Daoy (cell line): ENCODE results near the gene SUGCT. TPM values are rescaled to one million over a fixed set of nuclear protein-coding genes. Genes with fewer than 3 reads are reported as not detected.
A peak's percentile ranks its signal among the peaks of the same experiment; 100 is the strongest.
"Not testable (repeated sequence)": the region's sequence is repeated elsewhere in the genome, so short reads cannot be mapped to it uniquely, and the experiment has no call there.

Source experiments
- DNase-seq: peaks from one replicate; pipeline ENCODE4 v3.0.0-alpha.2; 2015; ENCODE audit warnings: low read depth
- total RNA-seq: library from RNA; depleted of rRNA; stranded (reverse); fragments of >200 nt; shearing (Covaris generic); gene quantifications from 2 replicates; pipeline ENCODE4 v1.2.3, GENCODE V29; 2014

Gene SUGCT
- total RNA-seq, 1 experiment from 2014 or later: 11.8 TPM

- DNase-seq: no peak
Observed at GRCh38 chr7:40569326-40569725, 434.5 kb downstream of the SUGCT start.

- DNase-seq: peak; percentile 36
Observed at GRCh38 chr7:40570223-40570622, 435.4 kb downstream of the SUGCT start.

GRCh38 chr7:40571796-40572195 is 437.0 kb downstream of the SUGCT start:
- DNase-seq: peak; percentile 98

DNA sequence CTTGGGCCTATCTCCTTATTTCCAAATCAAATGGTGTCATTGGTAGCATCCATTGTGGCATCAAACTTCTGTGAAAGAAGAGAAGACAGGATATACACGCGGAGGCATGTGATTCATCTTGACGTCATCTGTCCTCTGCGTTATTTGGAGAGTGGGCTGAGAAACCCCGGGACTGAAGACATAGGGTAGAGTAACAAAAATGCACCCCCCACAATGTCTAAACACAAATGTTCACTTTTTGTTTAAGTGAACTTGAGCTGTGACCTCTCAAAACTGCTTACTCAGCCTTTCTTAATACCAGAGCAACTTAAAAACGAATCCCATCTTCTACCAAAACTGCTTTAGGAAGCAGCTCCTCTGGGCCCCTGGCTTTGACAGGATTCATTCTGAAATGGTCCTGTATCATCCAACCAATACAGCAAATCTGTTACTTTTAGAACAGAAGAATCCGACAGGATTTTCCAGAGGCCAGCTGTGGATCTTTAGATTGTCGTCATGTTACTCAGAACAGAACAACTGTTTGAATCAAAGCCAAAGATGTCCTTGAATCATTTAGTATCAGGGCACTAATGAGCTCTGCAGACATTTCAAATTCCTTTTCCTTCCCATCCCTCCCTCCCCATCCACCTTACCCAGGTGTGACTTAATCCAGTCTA is 438.1 kb downstream of the SUGCT start:
- peak; percentile 74 for DNase-seq

DNA sequence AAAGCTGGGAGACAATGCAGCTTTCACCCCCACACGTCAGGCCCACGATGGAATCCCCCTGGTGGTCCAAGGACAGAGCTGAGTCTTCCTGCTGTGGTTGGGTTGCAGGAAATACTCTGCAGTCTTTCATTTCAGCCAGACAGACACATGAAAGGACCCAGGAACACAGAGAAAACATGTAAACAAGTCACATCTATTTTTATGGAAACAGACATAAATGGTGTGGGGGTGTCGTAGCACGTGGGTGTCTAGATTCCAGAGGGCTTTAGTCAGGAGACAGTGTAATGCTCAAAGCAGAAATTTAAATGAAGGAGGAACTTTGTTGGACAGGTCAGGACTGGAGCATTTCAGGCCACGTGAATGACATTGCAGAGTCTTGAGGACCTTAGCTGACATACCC is 444.6 kb downstream of the SUGCT start:
- no peak for DNase-seq

DNA sequence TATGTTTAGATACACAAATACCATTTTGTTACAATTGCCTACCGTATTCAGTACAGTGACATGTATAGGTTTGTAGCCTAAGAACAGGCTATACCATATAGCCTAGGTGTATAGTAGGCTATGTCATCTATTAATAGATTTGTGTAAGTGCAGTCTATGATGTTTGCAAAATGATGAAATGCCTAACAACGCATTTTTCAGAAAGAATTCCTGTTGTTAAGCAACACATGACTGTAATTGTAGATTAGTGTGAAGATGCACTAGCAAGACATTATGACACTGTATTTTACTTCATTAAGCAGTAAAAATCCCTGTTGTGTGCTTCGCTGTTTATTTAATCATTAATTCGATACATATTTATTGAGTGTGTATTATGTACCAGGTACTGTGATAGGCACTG is 446.0 kb downstream of the SUGCT start:
- no peak for DNase-seq

GRCh38 chr7:40582539-40582938 is 447.7 kb downstream of the SUGCT start:
- DNase-seq: no peak

GRCh38 chr7:40583667-40584444 is 449.1 kb downstream of the SUGCT start:
- DNase-seq: no peak

- peak; percentile 72 for DNase-seq
Observed at GRCh38 chr7:40584667-40585433, 450.0 kb downstream of the SUGCT start.

DNA sequence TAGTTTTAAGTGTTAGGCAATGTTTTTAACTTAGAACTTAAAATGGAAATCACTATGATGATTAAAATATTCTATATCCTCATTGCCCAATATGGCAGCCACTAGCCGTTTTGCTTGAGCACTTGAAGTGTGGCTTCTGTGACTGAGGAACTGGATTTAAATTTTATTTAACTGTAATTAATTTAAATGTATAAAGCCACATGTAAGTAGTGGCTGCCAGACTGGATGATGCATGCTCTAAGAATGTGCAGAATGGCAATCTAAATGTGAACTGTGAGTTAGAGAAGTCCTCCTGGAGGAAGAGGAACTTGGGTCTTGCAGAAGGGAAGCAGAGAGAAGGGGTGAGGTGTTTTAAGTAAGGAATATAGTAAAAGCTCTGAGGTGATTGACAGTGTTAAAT is 451.4 kb downstream of the SUGCT start:
- peak; percentile 73 for DNase-seq

- no peak for DNase-seq
Observed at GRCh38 chr7:40587419-40587818, 452.6 kb downstream of the SUGCT start.

DNA sequence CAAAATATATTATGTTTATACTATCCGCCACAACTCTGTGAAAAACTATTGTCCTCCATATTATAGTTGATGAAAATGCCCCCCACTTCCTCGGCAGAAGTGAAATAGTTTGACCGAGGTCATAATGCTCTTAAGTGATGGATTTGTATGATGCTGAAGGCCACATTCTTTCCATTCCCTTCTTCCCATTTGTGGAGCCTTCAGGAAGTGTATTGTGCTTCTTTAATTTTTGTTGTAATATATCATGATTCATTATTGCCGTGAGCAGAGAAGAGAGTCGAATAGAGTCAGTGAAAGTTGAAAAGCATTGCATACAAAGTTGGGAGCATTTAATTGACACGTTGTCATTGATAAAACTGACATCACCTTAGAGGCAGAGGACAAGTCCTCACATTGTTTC is 460.3 kb downstream of the SUGCT start:
- DNase-seq: no peak

- DNase-seq: no peak
Observed at GRCh38 chr7:40595832-40596231, 461.0 kb downstream of the SUGCT start.

DNA sequence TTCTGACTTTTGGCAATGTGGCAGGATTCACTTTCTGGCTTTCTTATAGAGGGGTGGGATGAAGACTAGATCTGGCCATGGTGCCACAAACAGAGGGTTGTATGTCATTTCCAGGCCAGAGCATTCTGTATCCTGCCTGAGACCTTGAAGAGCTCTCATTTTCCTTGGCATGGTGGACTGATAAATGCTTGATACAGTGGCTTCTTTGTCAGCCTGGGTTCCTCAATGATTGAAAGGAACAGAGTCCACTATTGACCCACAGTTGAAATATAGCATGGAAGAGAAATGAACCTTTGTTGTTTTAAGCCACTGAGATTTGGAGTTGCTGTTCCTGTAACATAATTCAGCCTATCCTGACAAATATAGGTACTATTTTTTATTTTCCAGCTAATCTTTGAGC is 462.7 kb downstream of the SUGCT start:
- no peak for DNase-seq

GRCh38 chr7:40598915-40599314 is 464.1 kb downstream of the SUGCT start:
- DNase-seq: no peak

DNA sequence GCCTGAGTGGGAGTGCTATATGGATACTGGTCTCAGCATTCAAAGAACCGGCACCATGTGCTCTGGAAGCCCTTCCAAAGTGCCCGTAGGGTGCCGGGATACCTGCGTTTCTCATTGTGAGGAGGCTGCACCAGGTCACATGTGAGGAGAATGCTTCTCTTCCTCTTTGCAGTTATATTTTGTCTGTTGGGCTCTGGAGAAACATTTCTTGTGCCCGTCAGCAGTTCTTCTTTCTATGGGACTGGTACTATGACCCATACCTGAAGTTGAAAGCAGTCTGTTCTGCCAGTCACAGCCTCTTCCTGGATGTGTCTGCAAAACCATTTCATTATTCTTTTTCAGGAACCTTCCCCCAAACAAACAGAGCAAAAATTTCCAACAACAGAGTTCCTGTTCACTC is 465.0 kb downstream of the SUGCT start:
- DNase-seq: no peak

DNA sequence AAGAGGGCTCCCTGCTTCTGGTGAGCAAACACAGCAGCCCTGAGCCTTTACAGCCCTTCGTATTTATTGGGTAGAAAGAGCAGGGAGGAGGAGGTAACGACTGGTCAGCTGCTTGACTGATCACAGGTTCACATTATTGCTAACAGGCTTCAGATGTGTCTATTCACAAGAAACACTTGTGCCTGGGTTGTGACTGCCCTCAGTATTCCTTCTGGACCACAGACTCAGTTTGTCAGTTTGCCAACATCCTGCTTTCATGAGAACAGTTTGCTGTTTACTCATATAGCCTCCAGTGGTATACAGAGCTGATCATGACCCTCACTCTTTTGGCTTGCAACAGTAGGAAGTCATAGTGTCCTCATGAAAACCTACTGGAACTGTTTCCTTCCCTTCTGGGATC is 467.5 kb downstream of the SUGCT start:
- not testable (repeated sequence) for DNase-seq

DNA sequence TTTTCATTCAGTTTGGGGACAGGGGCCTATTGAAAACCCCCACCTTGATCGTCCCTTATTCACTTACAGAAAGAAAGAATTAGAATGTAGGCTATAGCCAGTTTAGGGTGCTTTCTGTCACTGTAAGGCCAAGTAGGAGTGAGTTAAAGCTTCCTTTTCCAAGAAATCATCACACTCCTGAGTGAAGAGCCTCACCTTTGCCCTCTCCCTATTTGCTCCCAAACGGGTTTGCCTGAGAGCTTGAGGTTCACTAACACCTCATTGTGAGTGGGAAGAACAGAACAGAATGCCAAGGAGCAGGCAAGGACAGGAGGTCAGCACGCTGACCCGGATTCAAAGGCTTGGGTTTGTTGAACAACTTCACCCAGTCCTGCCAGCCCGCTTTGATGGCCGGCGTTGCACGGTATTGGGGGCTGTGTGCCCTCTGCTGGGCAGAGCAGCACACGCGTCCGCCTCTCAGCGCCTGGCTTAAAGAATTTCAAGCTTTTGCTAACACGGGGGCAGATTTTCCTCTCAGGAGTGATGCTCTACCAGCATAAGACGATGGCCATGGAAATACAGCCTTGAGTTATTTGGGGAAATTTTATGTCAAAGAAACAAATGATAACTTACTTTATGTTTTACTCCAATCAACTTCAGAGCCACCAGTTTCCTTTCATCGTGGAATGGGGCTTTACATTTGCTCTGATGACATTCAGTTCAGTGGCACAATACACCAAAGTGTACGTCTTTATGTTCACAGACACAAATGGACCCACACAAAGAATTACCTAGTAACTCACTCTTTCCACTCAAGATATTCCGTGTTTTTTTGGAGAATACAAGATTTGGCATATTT is 470.0 kb downstream of the SUGCT start:
- peak; percentile 85 for DNase-seq

DNA sequence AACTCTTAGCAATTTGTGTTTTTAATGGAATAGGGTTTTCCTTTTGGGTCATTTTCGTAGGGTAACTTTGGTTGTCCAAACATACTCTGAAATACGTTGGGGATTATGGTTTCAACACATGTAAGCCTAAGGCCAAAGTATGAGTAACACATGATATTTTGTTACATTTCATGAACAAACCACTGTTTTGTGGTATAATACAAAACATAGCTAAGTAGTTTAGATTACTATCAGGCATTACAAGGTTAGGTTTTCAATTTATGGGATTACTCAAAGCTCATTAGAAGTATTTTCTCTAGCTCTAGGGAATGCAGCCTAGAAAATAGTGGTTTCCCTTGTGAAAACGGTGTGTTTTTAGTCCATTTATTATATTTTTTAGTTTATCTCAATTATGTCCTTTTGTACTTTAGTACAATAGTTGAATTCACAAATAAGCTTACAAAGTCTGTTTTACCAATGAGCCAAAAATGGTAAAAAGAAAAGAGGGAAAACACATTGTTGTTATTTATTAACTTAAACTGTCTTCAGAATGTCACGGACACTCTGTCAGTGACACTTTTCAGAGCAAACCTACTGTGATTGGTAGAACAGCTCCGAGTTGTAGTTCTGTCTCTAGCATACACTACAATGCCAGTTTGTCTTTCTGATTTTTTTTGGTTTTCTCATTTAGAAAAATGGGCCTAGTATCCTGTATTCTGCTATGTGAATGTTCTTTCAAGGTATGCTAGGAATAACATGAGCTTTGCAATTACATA is 473.7 kb downstream of the SUGCT start:
- DNase-seq: peak; percentile 26

GRCh38 chr7:40610461-40610860 is 475.7 kb downstream of the SUGCT start:
- DNase-seq: no peak
